HepG2 (cell line): ENCODE data around the gene AP3D1. TPM values are rescaled to one million over a fixed set of nuclear protein-coding genes. Genes with fewer than 3 reads are reported as not detected.
A peak's percentile ranks its signal among the peaks of the same experiment; 100 is the strongest.

Experiments used
- CBX5 ChIP-seq: sonication (generic); formaldehyde crosslinking; IDR thresholded peaks from 2 replicates; pipeline ENCODE4 v1.4.0; 2020; ENCODE audit warnings: missing genetic modification reagents, borderline replicate concordance
- CHCHD3 ChIP-seq: sonication (generic); formaldehyde crosslinking; IDR thresholded peaks from 2 replicates; pipeline ENCODE4 v1.8.0; 2022; ENCODE audit warnings: mild to moderate bottlenecking, missing genetic modification reagents, moderate library complexity
- GPN1 ChIP-seq: sonication (generic); formaldehyde crosslinking; IDR thresholded peaks from 2 replicates; pipeline ENCODE4 v1.5.1; 2020; ENCODE audit warnings: missing genetic modification reagents, borderline replicate concordance
- HES4 ChIP-seq: sonication (generic); formaldehyde crosslinking; IDR thresholded peaks from 2 replicates; pipeline ENCODE4 v1.9.0; 2021; ENCODE audit warnings: mild to moderate bottlenecking, missing genetic modification reagents, borderline replicate concordance
- MED8 ChIP-seq: sonication (generic); formaldehyde crosslinking; IDR thresholded peaks from 2 replicates; pipeline ENCODE4 v1.8.1; 2023; ENCODE audit warnings: mild to moderate bottlenecking, missing genetic modification reagents; ENCODE audit not compliant: insufficient replicate concordance
- MTF2 ChIP-seq: sonication (generic); formaldehyde crosslinking; IDR thresholded peaks from 2 replicates; pipeline ENCODE4 v1.5.0; 2020; ENCODE audit warnings: missing genetic modification reagents, borderline replicate concordance
- NRL ChIP-seq: sonication (generic); formaldehyde crosslinking; IDR thresholded peaks from 2 replicates; pipeline ENCODE4 v1.5.0; 2020; ENCODE audit warnings: missing genetic modification reagents, mild to moderate bottlenecking, moderate library complexity, borderline replicate concordance
- SIN3B ChIP-seq: fragments of 150-350 bp; IDR thresholded peaks from 2 replicates; pipeline ENCODE4 v1.6.1; 2014; ENCODE audit warnings: low read length
- TRAFD1 ChIP-seq: sonication (generic); formaldehyde crosslinking; IDR thresholded peaks from 2 replicates; pipeline ENCODE4 v1.5.1; 2020; ENCODE audit warnings: missing genetic modification reagents, mild to moderate bottlenecking, borderline replicate concordance
- U2AF2 ChIP-seq: fragments of 200-400 bp; formaldehyde crosslinking; IDR thresholded peaks from 2 replicates; pipeline ENCODE4 v1.6.1; 2017; ENCODE audit warnings: low read depth, mild to moderate bottlenecking, low read length
- ZBTB40 ChIP-seq, 2 experiments: fragments of 450-650 bp in 1 of 2; sonication (generic) in 1 of 2; formaldehyde crosslinking in 1 of 2; IDR thresholded peaks; 2 replicates each; pipeline versions ENCODE4 v1.6.1 to v1.8.0; 2016 to 2022; ENCODE audit warnings: antibody characterized with exemption in 1 of 2, mild to moderate bottlenecking in 1 of 2, missing genetic modification reagents in 1 of 2
- ZBTB7B ChIP-seq: sonication (generic); formaldehyde crosslinking; IDR thresholded peaks from 2 replicates; pipeline ENCODE4 v1.4.0; 2020; ENCODE audit warnings: missing genetic modification reagents
- ZNF205 ChIP-seq: IDR thresholded peaks from 2 replicates; pipeline ENCODE4 v1.6.1; 2018; ENCODE audit warnings: missing biosample characterization, missing genetic modification reagents
- ZNF432 ChIP-seq: sonication (generic); formaldehyde crosslinking; IDR thresholded peaks from 2 replicates; pipeline ENCODE4 v1.5.0; 2020; ENCODE audit warnings: missing genetic modification reagents, mild to moderate bottlenecking, borderline replicate concordance
- ZNF460 ChIP-seq: sonication (generic); formaldehyde crosslinking; IDR thresholded peaks from 2 replicates; pipeline ENCODE4 v1.5.1; 2020; ENCODE audit warnings: missing genetic modification reagents, mild to moderate bottlenecking, borderline replicate concordance
- ZNF569 ChIP-seq: sonication (generic); formaldehyde crosslinking; IDR thresholded peaks from 2 replicates; pipeline ENCODE4 v1.5.0; 2020; ENCODE audit warnings: mild to moderate bottlenecking, missing genetic modification reagents, moderate library complexity, borderline replicate concordance
- ZNF709 ChIP-seq: sonication (generic); formaldehyde crosslinking; IDR thresholded peaks from 2 replicates; pipeline ENCODE4 v1.5.0; 2020; ENCODE audit warnings: mild to moderate bottlenecking, missing genetic modification reagents
- ZSCAN22 ChIP-seq: sonication (generic); formaldehyde crosslinking; IDR thresholded peaks from 2 replicates; pipeline ENCODE4 v1.4.0; 2020; ENCODE audit warnings: mild to moderate bottlenecking, missing genetic modification reagents
- polyA plus RNA-seq, 8 experiments: library from polyadenylated mRNA; depleted of rRNA in 3 of 8; stranded (reverse) in 7 of 8; unstranded in 1 of 8; fragments of >200 nt; fragmentation: Illumina TruSeq in 4 of 8; extraction: Trizol in 4 of 8; gene quantifications; 2 replicates each; pipeline versions ENCODE4 v1.2.1 to v1.2.3, GENCODE V29; 2011 to 2016; ENCODE audit warnings: low read depth in 4 of 8, missing spikeins in 1 of 8, mixed read lengths in 1 of 8; ENCODE audit not compliant: insufficient read depth in 1 of 8
- total RNA-seq, 5 experiments: library from RNA; depleted of rRNA; stranded (reverse); fragments of >200 nt; fragmentation: Illumina TruSeq; extraction: Trizol; gene quantifications; 2 replicates each; pipeline ENCODE4 v1.2.3, GENCODE V29; 2016; ENCODE audit warnings: low read depth in 1 of 5

The AP3D1 gene
- total and polyA plus RNA-seq, 2 of the 13 experiments (the other 11 are each of a cell fraction or from before 2014, with no cell fraction given) = 68.0 to 82.6 TPM

- TF ChIP-seq ZBTB40 (IDR thresholded peaks at IDR 0.05) (no peak), ZBTB40 (CRISPR knock-in tag; IDR thresholded peaks at IDR 0.05) (peak; percentile 37; the same call in 1 of the 2 replicates), MTF2 (CRISPR knock-in tag) (no peak), ZNF432 (CRISPR knock-in tag) (no peak), ZNF460 (CRISPR knock-in tag) (peak; percentile 78; the same call in 1 of the 2 replicates), MED8 (peak; percentile 62), ZNF709 (0 out of 2 replicates have a peak, but pooled peaks have one; percentile 48), ZNF205 (peak; percentile 83), CBX5 (CRISPR knock-in tag) (peak; percentile 80; the same call in 1 of the 2 replicates), NRL (CRISPR knock-in tag) (no peak), GPN1 (no peak), CHCHD3 (CRISPR knock-in tag) (no peak), HES4 (CRISPR knock-in tag) (no peak), ZSCAN22 (CRISPR knock-in tag) (0 out of 2 replicates have a peak, but pooled peaks have one; percentile 17), TRAFD1 (CRISPR knock-in tag) (no peak), SIN3B (no peak), ZBTB7B (CRISPR knock-in tag) (peak; percentile 78; the same call in 1 of the 2 replicates), U2AF2 (no peak), ZNF569 (no peak)
Observed at GRCh38 chr19:2168619-2169424, 17.5 kb upstream of the AP3D1 start (continued).
